ENCODE data around the gene RPP38. TPM values are rescaled to one million over a fixed set of nuclear protein-coding genes. Genes with fewer than 3 reads are reported as not detected.

The RPP38 gene
- total and polyA plus RNA-seq, 2 of the 4 experiments (the other 2 are of a cell fraction): 12.4 to 19.0 TPM

DNA sequence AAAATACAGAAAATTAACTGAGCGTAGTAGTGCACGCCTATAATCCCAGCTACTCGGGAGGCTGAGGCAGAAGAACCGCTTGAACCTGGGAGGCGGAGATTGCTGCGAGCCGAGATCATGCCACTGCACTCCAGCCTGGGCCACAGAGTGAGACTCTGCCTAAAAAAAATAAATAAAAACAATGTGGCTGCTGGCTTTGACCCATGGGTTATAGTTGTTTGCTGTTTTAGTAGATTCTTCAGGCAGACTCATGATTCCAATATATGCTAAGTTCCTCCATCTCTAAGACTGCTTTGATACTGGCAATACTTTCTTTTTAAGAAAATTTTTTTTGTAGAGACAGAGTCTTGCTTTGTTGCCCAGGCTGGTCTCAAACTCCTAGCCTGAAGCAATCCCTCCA is 45.0 kb upstream of the RPP38 start:
- no peak overlapping the region for H2AFZ ChIP-seq (replicated peaks; ENCODE audit: low read length, poor library complexity)
- H2BK120ac ChIP-seq (ENCODE audit: low read depth, low read length): no peak overlapping the region
- CTCF ChIA-PET: interaction anchor here (0.9 kb wide), 1 partner anchor 17 kb away, joined by 3 read pairs; no protein-coding TSS in a partner anchor

More for the DNA sequence above, 45.0 kb upstream of the RPP38 start:
- no peak overlapping the region for H3K4ac ChIP-seq (ENCODE audit: low read depth, low read length)
- ATAC-seq (ENCODE audit: low read depth): peak; percentile 81
- H3K9me1 ChIP-seq (ENCODE audit: insufficient read depth, low read length): 0 out of 2 replicates have a peak, but pooled peaks cover 1% of the 10 kb centered on the region
- in situ Hi-C loops (cut with MboI; ENCODE audit: low sequenced_read_pairs): no loop called here
- no peak overlapping the region for H2BK20ac ChIP-seq (ENCODE audit: low read depth, low read length)
- H4K8ac ChIP-seq (ENCODE audit: low read depth in 2 of 2, low read length in 2 of 2): no peak overlapping the region
- BruUV-seq (replicated peaks): no TSS peak
- no peak overlapping the region for H2AK9ac ChIP-seq (replicated peaks; ENCODE audit: low read depth, low read length, poor library complexity)
- H2BK15ac ChIP-seq (ENCODE audit: low read depth, low read length): no peak overlapping the region
- no peaks in the 10 kb centered on the region for H3K9me3 ChIP-seq (ENCODE audit: control insufficient read depth, insufficient read depth, low read length)
- no peak overlapping the region for H2AK5ac ChIP-seq (ENCODE audit: low read depth, low read length)
- TF ChIP-seq BHLHE40 (IDR thresholded peaks at IDR 0.05; ENCODE audit: low read depth, low read length): no peak
- no peak for TF ChIP-seq RAD21 (IDR thresholded peaks at IDR 0.05; ENCODE audit: low read length)
- TF ChIP-seq RCOR1 (IDR thresholded peaks at IDR 0.05; ENCODE audit: insufficient replicate concordance, low read length): no peak
- TF ChIP-seq CEBPB (IDR thresholded peaks at IDR 0.05; ENCODE audit: low read depth, low read length): no peak
- no peak for TF ChIP-seq RFX5 (IDR thresholded peaks at IDR 0.05; ENCODE audit: low read depth, low read length)
- TF ChIP-seq SMC3 (IDR thresholded peaks at IDR 0.05; ENCODE audit: low read depth, low read length): no peak
- TF ChIP-seq, protein P1, sequence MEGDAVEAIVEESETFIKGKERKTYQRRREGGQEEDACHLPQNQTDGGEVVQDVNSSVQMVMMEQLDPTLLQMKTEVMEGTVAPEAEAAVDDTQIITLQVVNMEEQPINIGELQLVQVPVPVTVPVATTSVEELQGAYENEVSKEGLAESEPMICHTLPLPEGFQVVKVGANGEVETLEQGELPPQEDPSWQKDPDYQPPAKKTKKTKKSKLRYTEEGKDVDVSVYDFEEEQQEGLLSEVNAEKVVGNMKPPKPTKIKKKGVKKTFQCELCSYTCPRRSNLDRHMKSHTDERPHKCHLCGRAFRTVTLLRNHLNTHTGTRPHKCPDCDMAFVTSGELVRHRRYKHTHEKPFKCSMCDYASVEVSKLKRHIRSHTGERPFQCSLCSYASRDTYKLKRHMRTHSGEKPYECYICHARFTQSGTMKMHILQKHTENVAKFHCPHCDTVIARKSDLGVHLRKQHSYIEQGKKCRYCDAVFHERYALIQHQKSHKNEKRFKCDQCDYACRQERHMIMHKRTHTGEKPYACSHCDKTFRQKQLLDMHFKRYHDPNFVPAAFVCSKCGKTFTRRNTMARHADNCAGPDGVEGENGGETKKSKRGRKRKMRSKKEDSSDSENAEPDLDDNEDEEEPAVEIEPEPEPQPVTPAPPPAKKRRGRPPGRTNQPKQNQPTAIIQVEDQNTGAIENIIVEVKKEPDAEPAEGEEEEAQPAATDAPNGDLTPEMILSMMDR (conservative IDR thresholded peaks at IDR 0.05; ENCODE audit: low read depth, low read length): no peak
- TF ChIP-seq MAFK (IDR thresholded peaks at IDR 0.05; ENCODE audit: low read depth, low read length): no peak
- no peak for TF ChIP-seq CHD1 (IDR thresholded peaks at IDR 0.05; ENCODE audit: low read depth, low read length)
- no peak for TF ChIP-seq NFE2L2 (IDR thresholded peaks at IDR 0.05; ENCODE audit: low read depth, low read length)
- no peak for TF ChIP-seq FOS (IDR thresholded peaks at IDR 0.05; ENCODE audit: low read depth, low read length)
- TF ChIP-seq POLR2A (IDR thresholded peaks at IDR 0.05; ENCODE audit: low read depth, low read length): no peak
- no peak for TF ChIP-seq MAZ (IDR thresholded peaks at IDR 0.05; ENCODE audit: borderline replicate concordance, low read depth, low read length)
- no peaks in the 10 kb centered on the region for H3K36me3 ChIP-seq (ENCODE audit: control insufficient read depth, insufficient read depth, low read length)
- intact Hi-C loops (cut with micrococcal nuclease): no loop called here
- H3K9ac ChIP-seq (ENCODE audit: low read depth, low read length): no peak overlapping the region
- no peak overlapping the region for H3K27ac ChIP-seq (ENCODE audit: insufficient read depth, low read length)
- H3K23ac ChIP-seq (ENCODE audit: low read depth, low read length): no peak overlapping the region
- H2BK5ac ChIP-seq (ENCODE audit: low read depth, low read length, poor library complexity, severe bottlenecking): no peak overlapping the region
- peak; percentile 20 for DNase-seq
- H3K4me3 ChIP-seq (ENCODE audit: insufficient read depth, low read depth, low read length): no peak overlapping the region
- H3K4me1 ChIP-seq (ENCODE audit: control insufficient read depth, insufficient read depth, low read length): peaks cover 4% of the 10 kb centered on the region
- H4K5ac ChIP-seq (ENCODE audit: low read depth, low read length): no peak overlapping the region
- dilution Hi-C loops (cut with HindIII; ENCODE audit: low sequenced_read_pairs, unreplicated experiment): no loop called here
- H3K56ac ChIP-seq (ENCODE audit: extremely low read depth, insufficient read depth, low read length): no peak overlapping the region
- 80% methylated on average over 1 of the region's 7 CpGs; no CpG with 5 or more reads in 1 of the 2 experiments for WGBS, 2 experiments (ENCODE audit: extremely low coverage in 2 of 2, insufficient read length in 1 of 2)
- no peak overlapping the region for H3K18ac ChIP-seq (ENCODE audit: low read depth, low read length)
- no peaks in the 10 kb centered on the region for H4K20me1 ChIP-seq (ENCODE audit: insufficient read depth, low read length)
- POLR2A ChIA-PET (ENCODE audit: unreplicated experiment): no interaction called here
- no peak overlapping the region; the same call in 1 of the 2 replicates for H3K4me2 ChIP-seq (ENCODE audit: low read depth, low read length)
- H3K79me1 ChIP-seq (ENCODE audit: low read depth in 1 of 2, low read length in 2 of 2): no peaks in the 10 kb centered on the region
- H3K14ac ChIP-seq (replicated peaks; ENCODE audit: low read depth, low read length): no peak overlapping the region
- no peak overlapping the region for H4K91ac ChIP-seq (ENCODE audit: insufficient read depth, low read depth, low read length)
- H3K27me3 ChIP-seq (ENCODE audit: control insufficient read depth, insufficient read depth, low read length): no peaks in the 10 kb centered on the region; the same call in 1 of the 2 replicates
